ENCODE data around the gene FAM90A26.
A peak's percentile ranks its signal among the peaks of the same experiment; 100 is the strongest.
"Not testable (repeated sequence)": the region's sequence is repeated elsewhere in the genome, so short reads cannot be mapped to it uniquely, and the experiment has no call there.

- peak; percentile 34; the same call in 1 of the 2 replicates for TF ChIP-seq CTCF (IDR thresholded peaks at IDR 0.05)
- TF ChIP-seq POLR2AphosphoS5 (IDR thresholded peaks at IDR 0.05; ENCODE audit: low read depth, low read length); MXI1 (IDR thresholded peaks at IDR 0.05; ENCODE audit: low read depth, low read length); TAF1 (IDR thresholded peaks at IDR 0.05; ENCODE audit: borderline replicate concordance, low read depth, low read length); FOSL2 (IDR thresholded peaks at IDR 0.05; ENCODE audit: borderline replicate concordance, low read depth): not testable (repeated sequence)
Measured at GRCh38 chr4:9148611-9149409, 21.4 kb upstream of the FAM90A26 start.
